C4-2B (cell line): ENCODE data around the gene ABHD16B.

Experiments
- ZFX ChIP-seq: fragments of 450-650 bp; IDR thresholded peaks from 2 replicates; pipeline ENCODE4 v1.6.1; 2017
- TF ChIP-seq, protein P1 (sequence below): fragments of 450-650 bp; conservative IDR thresholded peaks from 2 replicates; pipeline ENCODE4 v1.5.1; 2017; ENCODE audit warnings: mild to moderate bottlenecking

DNA sequence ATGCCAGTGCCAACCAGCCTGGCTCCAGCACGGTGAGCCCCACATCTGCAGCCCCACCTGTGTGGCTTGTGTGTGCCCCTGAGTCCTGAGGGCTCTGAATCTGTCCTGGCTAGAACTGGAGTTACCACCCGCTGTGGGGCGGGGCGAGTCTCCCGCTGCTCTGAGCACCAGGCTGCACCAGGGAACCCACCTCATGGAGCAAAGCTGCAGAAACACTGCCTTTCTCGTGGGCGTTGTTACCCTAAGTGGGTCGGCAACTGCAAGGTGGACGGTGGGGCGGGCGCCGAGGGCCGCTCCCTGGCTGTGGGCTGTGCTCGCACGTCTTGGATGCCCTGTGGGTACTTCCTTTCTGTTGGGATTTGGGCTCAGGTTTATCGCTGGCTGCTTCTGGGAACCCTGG is 17.5 kb upstream of the ABHD16B start:
- no peak for TF ChIP-seq ZFX
- TF ChIP-seq, protein P1, sequence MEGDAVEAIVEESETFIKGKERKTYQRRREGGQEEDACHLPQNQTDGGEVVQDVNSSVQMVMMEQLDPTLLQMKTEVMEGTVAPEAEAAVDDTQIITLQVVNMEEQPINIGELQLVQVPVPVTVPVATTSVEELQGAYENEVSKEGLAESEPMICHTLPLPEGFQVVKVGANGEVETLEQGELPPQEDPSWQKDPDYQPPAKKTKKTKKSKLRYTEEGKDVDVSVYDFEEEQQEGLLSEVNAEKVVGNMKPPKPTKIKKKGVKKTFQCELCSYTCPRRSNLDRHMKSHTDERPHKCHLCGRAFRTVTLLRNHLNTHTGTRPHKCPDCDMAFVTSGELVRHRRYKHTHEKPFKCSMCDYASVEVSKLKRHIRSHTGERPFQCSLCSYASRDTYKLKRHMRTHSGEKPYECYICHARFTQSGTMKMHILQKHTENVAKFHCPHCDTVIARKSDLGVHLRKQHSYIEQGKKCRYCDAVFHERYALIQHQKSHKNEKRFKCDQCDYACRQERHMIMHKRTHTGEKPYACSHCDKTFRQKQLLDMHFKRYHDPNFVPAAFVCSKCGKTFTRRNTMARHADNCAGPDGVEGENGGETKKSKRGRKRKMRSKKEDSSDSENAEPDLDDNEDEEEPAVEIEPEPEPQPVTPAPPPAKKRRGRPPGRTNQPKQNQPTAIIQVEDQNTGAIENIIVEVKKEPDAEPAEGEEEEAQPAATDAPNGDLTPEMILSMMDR = no peak
